Loucy (cell line): ENCODE results near the gene SLC16A5.

Source experiments
- H2AFZ ChIP-seq: fragments of 200-600 bp; sonication (generic); 2 replicates; pipeline ENCODE4 v1.6.0; 2016; ENCODE audit warnings: antibody characterized with exemption, mild to moderate bottlenecking, low read length, moderate library complexity
- H3F3A ChIP-seq: fragments of 200-600 bp; 2 replicates; pipeline ENCODE4 v1.6.0; 2016; ENCODE audit warnings: antibody characterized with exemption, low read depth, mild to moderate bottlenecking
- H3K27me3 ChIP-seq: fragments of 200-600 bp; sonication (generic); 2 replicates; pipeline ENCODE4 v1.6.1; 2014; ENCODE audit warnings: low read length, mild to moderate bottlenecking; ENCODE audit not compliant: insufficient read depth, poor library complexity, severe bottlenecking
- H3K36me3 ChIP-seq: fragments of 200-600 bp; sonication (generic); 2 replicates; pipeline ENCODE4 v1.6.1; 2016; ENCODE audit warnings: low read length; ENCODE audit not compliant: insufficient read depth
- H3K4me1 ChIP-seq: fragments of 200-600 bp; sonication (generic); 2 replicates; pipeline ENCODE4 v1.5.1; 2014; ENCODE audit warnings: low read length, mild to moderate bottlenecking; ENCODE audit not compliant: insufficient read depth, poor library complexity, severe bottlenecking
- H3K4me2 ChIP-seq: fragments of 200-600 bp; sonication (generic); 2 replicates; pipeline ENCODE4 v1.6.0; 2014; ENCODE audit warnings: antibody characterized with exemption, low read length, low read depth, mild to moderate bottlenecking; ENCODE audit not compliant: poor library complexity, severe bottlenecking
- H3K4me3 ChIP-seq: fragments of 200-600 bp; sonication (generic); 2 replicates; pipeline ENCODE4 v1.5.1; 2014; ENCODE audit warnings: low read length, mild to moderate bottlenecking, mixed read lengths; ENCODE audit not compliant: poor library complexity, severe bottlenecking
- H3K79me2 ChIP-seq: fragments of 200-600 bp; sonication (generic); 2 replicates; pipeline ENCODE4 v1.6.1; 2014; ENCODE audit warnings: low read length; ENCODE audit not compliant: insufficient read depth
- H3K9ac ChIP-seq: fragments of 200-600 bp; sonication (generic); 2 replicates; pipeline ENCODE4 v1.6.0; 2014; ENCODE audit warnings: mild to moderate bottlenecking, low read depth, low read length, moderate library complexity; ENCODE audit not compliant: poor library complexity, severe bottlenecking
- H3K9me2 ChIP-seq: fragments of 200-600 bp; sonication (generic); replicated peaks from 2 replicates; pipeline ENCODE4 v1.6.1; 2016; ENCODE audit warnings: low read depth, low read length, mixed read lengths
- H3K9me3 ChIP-seq: fragments of 200-600 bp; sonication (generic); 2 replicates; pipeline ENCODE4 v1.6.1; 2014; ENCODE audit warnings: mild to moderate bottlenecking, antibody characterized with exemption, low read length, low read depth; ENCODE audit not compliant: insufficient read depth
- H4K20me1 ChIP-seq: fragments of 200-600 bp; sonication (generic); 2 replicates; pipeline ENCODE4 v1.6.0; 2014; ENCODE audit warnings: antibody characterized with exemption, low read length, mild to moderate bottlenecking; ENCODE audit not compliant: insufficient read depth, poor library complexity, severe bottlenecking
- EZH2phosphoT487 ChIP-seq: fragments of 200-600 bp; IDR thresholded peaks from 2 replicates; pipeline ENCODE4 v1.6.1; 2018; ENCODE audit warnings: antibody characterized with exemption, mild to moderate bottlenecking, moderate library complexity, borderline replicate concordance
- TF ChIP-seq, protein P1 (sequence below): fragments of 200-600 bp; sonication (generic); conservative IDR thresholded peaks from 2 replicates; pipeline ENCODE4 v1.5.1; 2014; ENCODE audit warnings: mild to moderate bottlenecking, antibody characterized with exemption, low read length

Gene SLC16A5

GRCh38 chr17:75064460-75064859, 23.3 kb upstream of the SLC16A5 start:
- Histone ChIP-seq H3K36me3 (peaks cover 47% of the 10 kb centered on the region; the same call in 1 of the 2 replicates), H3F3A (no peaks in the 10 kb centered on the region), H3K9ac (no peak overlapping the region), H3K4me2 (no peak overlapping the region), H3K4me1 (peaks cover 9% of the 10 kb centered on the region), H3K27me3 (no peaks in the 10 kb centered on the region), H3K79me2 (no peaks in the 10 kb centered on the region), H3K9me3 (no peaks in the 10 kb centered on the region), H3K9me2 (no peaks in the 10 kb centered on the region), H4K20me1 (no peaks in the 10 kb centered on the region), H2AFZ (no peak overlapping the region), H3K4me3 (no peak overlapping the region)
- TF ChIP-seq, protein P1, sequence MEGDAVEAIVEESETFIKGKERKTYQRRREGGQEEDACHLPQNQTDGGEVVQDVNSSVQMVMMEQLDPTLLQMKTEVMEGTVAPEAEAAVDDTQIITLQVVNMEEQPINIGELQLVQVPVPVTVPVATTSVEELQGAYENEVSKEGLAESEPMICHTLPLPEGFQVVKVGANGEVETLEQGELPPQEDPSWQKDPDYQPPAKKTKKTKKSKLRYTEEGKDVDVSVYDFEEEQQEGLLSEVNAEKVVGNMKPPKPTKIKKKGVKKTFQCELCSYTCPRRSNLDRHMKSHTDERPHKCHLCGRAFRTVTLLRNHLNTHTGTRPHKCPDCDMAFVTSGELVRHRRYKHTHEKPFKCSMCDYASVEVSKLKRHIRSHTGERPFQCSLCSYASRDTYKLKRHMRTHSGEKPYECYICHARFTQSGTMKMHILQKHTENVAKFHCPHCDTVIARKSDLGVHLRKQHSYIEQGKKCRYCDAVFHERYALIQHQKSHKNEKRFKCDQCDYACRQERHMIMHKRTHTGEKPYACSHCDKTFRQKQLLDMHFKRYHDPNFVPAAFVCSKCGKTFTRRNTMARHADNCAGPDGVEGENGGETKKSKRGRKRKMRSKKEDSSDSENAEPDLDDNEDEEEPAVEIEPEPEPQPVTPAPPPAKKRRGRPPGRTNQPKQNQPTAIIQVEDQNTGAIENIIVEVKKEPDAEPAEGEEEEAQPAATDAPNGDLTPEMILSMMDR = no peak
- no peak for TF ChIP-seq EZH2phosphoT487

DNA sequence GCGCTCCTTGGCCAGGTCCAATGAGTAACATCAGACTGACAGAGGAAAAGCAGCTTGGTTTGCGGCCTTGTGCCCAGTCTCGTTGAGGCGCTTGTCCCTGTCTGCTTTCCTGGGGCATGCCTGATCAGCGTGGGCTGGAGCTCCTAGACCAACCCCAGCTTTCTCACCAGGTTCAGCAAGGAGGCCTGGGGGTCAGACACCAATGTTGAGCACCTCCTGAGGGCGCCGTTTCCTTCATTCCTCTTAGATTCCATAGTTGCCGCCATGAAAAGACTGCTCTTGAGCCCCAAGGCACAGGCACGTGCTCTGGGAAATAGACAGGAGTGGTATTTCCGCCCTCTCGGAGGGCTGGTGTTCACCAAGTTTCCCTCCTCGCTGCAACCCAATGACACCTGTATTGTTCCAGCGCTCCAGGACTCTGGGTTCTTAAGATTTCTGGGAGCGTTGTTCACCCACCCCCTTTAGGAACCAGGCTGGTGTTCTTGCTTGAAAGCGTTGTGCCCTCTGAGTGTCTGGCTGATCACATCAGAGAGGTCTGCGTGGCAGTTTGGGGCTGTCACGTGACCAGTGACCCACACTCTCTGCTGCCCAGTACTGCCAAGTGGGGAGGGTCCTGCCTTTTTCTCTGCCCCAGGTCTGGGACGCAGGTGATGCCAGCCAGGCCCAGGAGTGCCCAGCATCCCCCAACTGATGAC, 22.7 kb upstream of the SLC16A5 start:
- no peak overlapping the region for H3K4me2 ChIP-seq
- no peaks in the 10 kb centered on the region for H4K20me1 ChIP-seq
- TF ChIP-seq EZH2phosphoT487 = no peak
- TF ChIP-seq, protein P1 = no peak
- no peaks in the 10 kb centered on the region for H3F3A ChIP-seq
- H3K4me1 ChIP-seq = peaks cover 9% of the 10 kb centered on the region
- no peak overlapping the region for H3K4me3 ChIP-seq
- no peaks in the 10 kb centered on the region for H3K27me3 ChIP-seq
- H3K36me3 ChIP-seq = peaks cover 42% of the 10 kb centered on the region; the same call in 1 of the 2 replicates
- H3K9ac ChIP-seq = no peak overlapping the region
- no peaks in the 10 kb centered on the region for H3K9me2 ChIP-seq
- no peaks in the 10 kb centered on the region for H3K9me3 ChIP-seq
- H3K79me2 ChIP-seq = no peaks in the 10 kb centered on the region
- no peak overlapping the region for H2AFZ ChIP-seq

DNA sequence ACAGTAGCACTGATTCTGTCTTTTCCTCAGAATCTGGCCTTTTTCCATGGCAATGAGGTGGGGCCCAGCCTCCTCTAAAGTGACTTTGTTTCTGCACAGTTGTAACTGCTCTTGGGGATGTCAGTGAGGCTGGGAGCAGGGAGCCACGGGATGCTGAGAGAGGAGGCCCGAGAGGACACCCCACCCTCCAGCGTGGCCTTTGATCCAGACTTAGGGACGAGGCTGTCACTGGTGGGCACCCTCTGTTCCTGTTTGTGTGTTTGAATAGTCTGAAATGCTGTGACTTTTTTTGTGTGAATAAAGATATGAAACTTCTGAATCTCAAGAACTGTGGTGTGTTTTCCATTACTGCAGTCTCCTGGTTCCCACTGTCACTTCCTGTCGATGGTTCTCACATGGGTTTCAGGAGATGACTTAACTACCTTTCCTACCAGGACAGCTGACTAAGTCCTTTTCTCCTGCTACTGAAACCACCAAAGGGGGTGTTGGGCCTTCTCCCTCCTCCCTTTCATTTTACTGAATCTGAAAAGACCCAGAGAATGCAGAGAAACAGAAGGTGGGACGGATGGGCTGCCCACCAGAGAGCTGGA, 22.1 kb upstream of the SLC16A5 start:
- Histone ChIP-seq H4K20me1 (no peaks in the 10 kb centered on the region), H2AFZ (no peak overlapping the region), H3K27me3 (no peaks in the 10 kb centered on the region), H3K36me3 (peaks cover 41% of the 10 kb centered on the region; the same call in 1 of the 2 replicates), H3K9me2 (no peaks in the 10 kb centered on the region), H3K9me3 (no peaks in the 10 kb centered on the region), H3K4me1 (peaks cover 9% of the 10 kb centered on the region), H3F3A (no peaks in the 10 kb centered on the region), H3K4me3 (no peak overlapping the region), H3K79me2 (no peaks in the 10 kb centered on the region), H3K4me2 (no peak overlapping the region), H3K9ac (no peak overlapping the region)
- TF ChIP-seq, protein P1 = no peak
- no peak for TF ChIP-seq EZH2phosphoT487
